Astrocyte of the hippocampus (primary cell): ENCODE results near the gene ZNF175.

Experiments used
- DNase-seq: peaks from one replicate; pipeline ENCODE4 v3.0.0; 2011; ENCODE audit warnings: low read depth, low spot score

The ZNF175 gene

GRCh38 chr19:51589511-51589910 lies 18.4 kb downstream of the ZNF175 start:
- no peak for DNase-seq

GRCh38 chr19:51590441-51590840 lies 19.4 kb downstream of the ZNF175 start:
- no peak for DNase-seq

- no peak for DNase-seq
Measured at GRCh38 chr19:51592521-51592920, 21.4 kb downstream of the ZNF175 start.

GRCh38 chr19:51593138-51593890 lies 22.2 kb downstream of the ZNF175 start:
- no peak for DNase-seq

GRCh38 chr19:51593969-51594773 lies 23.1 kb downstream of the ZNF175 start:
- DNase-seq: peak; percentile 99

GRCh38 chr19:51594774-51595109 lies 23.7 kb downstream of the ZNF175 start:
- DNase-seq: no peak

- no peak for DNase-seq
Measured at GRCh38 chr19:51595190-51596175, 24.4 kb downstream of the ZNF175 start.

GRCh38 chr19:51598159-51598915 lies 27.3 kb downstream of the ZNF175 start:
- DNase-seq: no peak

- DNase-seq: no peak
Measured at GRCh38 chr19:51599084-51599483, 28.0 kb downstream of the ZNF175 start.

GRCh38 chr19:51600940-51601580 lies 30.0 kb downstream of the ZNF175 start:
- DNase-seq: no peak

GRCh38 chr19:51602189-51602854 lies 31.2 kb downstream of the ZNF175 start:
- DNase-seq: no peak

- no peak for DNase-seq
Measured at GRCh38 chr19:51607077-51607476, 36.0 kb downstream of the ZNF175 start.

GRCh38 chr19:51607920-51608562 lies 37.0 kb downstream of the ZNF175 start:
- peak; percentile 83 for DNase-seq

GRCh38 chr19:51610576-51610975 lies 39.5 kb downstream of the ZNF175 start:
- DNase-seq: no peak

- DNase-seq: no peak
Measured at GRCh38 chr19:51614789-51615188, 43.7 kb downstream of the ZNF175 start.

GRCh38 chr19:51615991-51616390 lies 44.9 kb downstream of the ZNF175 start:
- DNase-seq: no peak

GRCh38 chr19:51621178-51621577 lies 50.1 kb downstream of the ZNF175 start:
- no peak for DNase-seq

GRCh38 chr19:51626675-51627074 lies 55.6 kb downstream of the ZNF175 start:
- DNase-seq: no peak

GRCh38 chr19:51627491-51628138 lies 56.5 kb downstream of the ZNF175 start:
- no peak for DNase-seq
